Transverse colon (tissue), 4 donors: ENCODE data around the gene THEM5. TPM values are rescaled to one million over a fixed set of nuclear protein-coding genes. Genes with fewer than 3 reads are reported as not detected.

Experiments used
- DNase-seq: peaks from one replicate; pipeline ENCODE4 v3.0.0-alpha.2; 2019
- H3K27ac ChIP-seq, 4 donors: fragments of 200-600 bp; sonication (generic); 2 replicates each; pipeline ENCODE4 v1.5.1; 2016 to 2018; ENCODE audit warnings: inconsistent platforms in 4 of 4
- H3K27me3 ChIP-seq: fragments of 200-600 bp; sonication (generic); 2 replicates; pipeline ENCODE4 v1.5.1; 2017; ENCODE audit warnings: inconsistent platforms
- H3K36me3 ChIP-seq, 4 donors: fragments of 200-600 bp; sonication (generic); 2 replicates each; pipeline ENCODE4 v1.5.1; 2017 to 2019; ENCODE audit warnings: inconsistent platforms in 4 of 4
- H3K4me1 ChIP-seq, 4 donors: fragments of 200-600 bp; sonication (generic); 2 replicates each; pipeline ENCODE4 v1.5.1; 2017 to 2020; ENCODE audit warnings: inconsistent platforms in 4 of 4
- H3K4me3 ChIP-seq, 4 donors: fragments of 200-600 bp; sonication (generic); 1 replicate in 1 of 4; 2 replicates in 3 of 4; pipeline versions ENCODE4 v1.5.1 to v1.6.1; 2017 to 2019; ENCODE audit warnings: inconsistent platforms in 4 of 4
- H3K9me3 ChIP-seq, 2 donors: fragments of 200-600 bp; sonication (generic); 2 replicates each; pipeline ENCODE4 v1.5.1; 2017 to 2019; ENCODE audit warnings: inconsistent platforms in 2 of 2
- CTCF ChIP-seq, 5 experiments: fragments of 200-600 bp in 3 of 5; fragments of 450-650 bp in 2 of 5; sonication (generic) in 3 of 5; IDR thresholded peaks; 1 replicate in 2 of 5; 2 replicates in 3 of 5; pipeline ENCODE4 v1.5.1; 2016 to 2017; ENCODE audit warnings: antibody characterized with exemption in 5 of 5, inconsistent platforms in 3 of 5, mild to moderate bottlenecking in 2 of 5, moderate library complexity in 1 of 5
- EP300 ChIP-seq: sonication (generic); formaldehyde crosslinking; IDR thresholded peaks from one replicate; pipeline ENCODE4 v1.6.1; 2017; ENCODE audit warnings: antibody characterized with exemption, low read depth
- POLR2A ChIP-seq: fragments of 450-650 bp; IDR thresholded peaks from one replicate; pipeline ENCODE4 v1.6.1; 2016; ENCODE audit warnings: antibody characterized with exemption, mild to moderate bottlenecking, moderate library complexity
- POLR2AphosphoS5 ChIP-seq, 3 donors: sonication (generic); formaldehyde crosslinking; IDR thresholded peaks; one replicate each; pipeline ENCODE4 v1.6.1; 2016; ENCODE audit warnings: antibody characterized with exemption in 3 of 3
- WGBS, 2 donors: methylation state at CpG; one replicate each; pipeline ENCODE4 v1.1.5; 2018; ENCODE audit warnings: low coverage in 1 of 2; 5-methylcytosine and 5-hydroxymethylcytosine counted together
- in situ Hi-C, 4 donors: fragments of 200-750 bp; cut with MboI; loops; one replicate each; pipeline versions ENCODE4 v1.15.0 to v1.15.1; 2017; ENCODE audit warnings: low sequenced_read_pairs in 3 of 4, low pct_ligation_motif_present in 1 of 4, low pct_unique_long_range_greater_than_20kb in 1 of 4
- intact Hi-C: fragments of 100-400 bp; cut with DNase I; formaldehyde crosslinking; loops from one replicate; pipeline ENCODE4 v1.15.1; 2023; ENCODE audit warnings: low total_unique reads
- small RNA-seq, 4 donors: library from RNA; depleted of rRNA; stranded (forward); fragments of <200 nt; gene quantifications; one replicate each; pipeline ENCODE3, GENCODE V24; 2016
- total RNA-seq, 4 donors: library from RNA; depleted of rRNA; stranded (reverse); fragments of >200 nt; gene quantifications; one replicate each; pipeline ENCODE4 v1.1.0, GENCODE V29; 2016

THEM5 gene
- total RNA-seq, 4 donors from 2014 or later, result not detected

GRCh38 chr1:151799179-151800022 lies 54.1 kb downstream of the THEM5 start:
- intact Hi-C loops, result no loop called here
- Histone ChIP-seq H3K36me3 (no peaks in the 10 kb centered on the region), H3K4me1 (no peaks in the 10 kb centered on the region), H3K9me3 (no peaks in the 10 kb centered on the region), H3K4me3 (no peak overlapping the region), H3K27ac (no peak overlapping the region), H3K27me3 (peaks cover 3% of the 10 kb centered on the region)
- DNase-seq, result no peak
- no peak for TF ChIP-seq POLR2AphosphoS5 (IDR thresholded peaks at IDR 0.05)
- TF ChIP-seq EP300, result no peak
- no peak for TF ChIP-seq CTCF (IDR thresholded peaks at IDR 0.05)
- TF ChIP-seq POLR2A, result no peak
- WGBS, 2 donors, result 70 to 80% methylated on average over 2 to 9 of the region's 9 CpGs
- in situ Hi-C loops, result no loop called here

GRCh38 chr1:151798571-151798970 lies 54.9 kb downstream of the THEM5 start:
- Histone ChIP-seq H3K27me3 (peaks cover 3% of the 10 kb centered on the region), H3K9me3 (no peaks in the 10 kb centered on the region), H3K36me3 (no peaks in the 10 kb centered on the region), H3K4me1 (no peaks in the 10 kb centered on the region), H3K4me3 (no peak overlapping the region), H3K27ac (no peak overlapping the region)
- intact Hi-C loops, result no loop called here
- in situ Hi-C loops, result no loop called here
- TF ChIP-seq CTCF (IDR thresholded peaks at IDR 0.05), result no peak
- no peak for TF ChIP-seq EP300
- no peak for TF ChIP-seq POLR2A
- TF ChIP-seq POLR2AphosphoS5 (IDR thresholded peaks at IDR 0.05), result no peak
- 90 to 97% methylated on average over 2 to 5 of the region's 5 CpGs for WGBS, 2 donors
- DNase-seq, result no peak

Small RNAs within 50 kb of the gene (small RNA-seq; reads per million reads assigned to genes)
- gene RF00019, result 0 reads per million in 4 donors

Other genes with a start within 250 kb of the THEM5 start
- 10 to 100 TPM; 11.5 to 37.0 (median 24.6) TPM for gene SNX27, start 241.7 kb downstream of the THEM5 start, total RNA-seq
- gene CELF3, start 136.9 kb downstream of the THEM5 start, total RNA-seq, result 1 to 10 TPM in 3 of 4 donors, not detected in 1; 1.3 to 2.7 (median 1.6) TPM
- gene RIIAD1, start 132.2 kb downstream of the THEM5 start, total RNA-seq, result not detected
- gene MRPL9, start 90.2 kb downstream of the THEM5 start, total RNA-seq, result 100 to 1,000 TPM in 1 of 4 donors, 10 to 100 TPM in 3; 20.2 to 138 (median 40.1) TPM
- gene TDRKH, start 63.2 kb downstream of the THEM5 start, total RNA-seq, result 1 to 10 TPM in 3 of 4 donors, under 1 TPM in 1; 0.80 to 5.4 (median 4.0) TPM
- under 1 TPM in 2 of 4 donors, not detected in 2; 0.14 to 0.48 TPM for gene LINGO4, start 48.3 kb downstream of the THEM5 start, total RNA-seq
- 10 to 100 TPM in 3 of 4 donors, 1 to 10 TPM in 1; 3.4 to 34.3 (median 32.0) TPM for gene RORC, start 21.9 kb downstream of the THEM5 start, total RNA-seq
- gene C2CD4D, start 13.9 kb downstream of the THEM5 start, total RNA-seq, result not detected
- 10 to 100 TPM in 2 of 4 donors, 1 to 10 TPM in 2; 4.6 to 21.8 (median 9.5) TPM for gene THEM4, start 55.8 kb upstream of the THEM5 start, total RNA-seq
- 100 to 1,000 TPM in 3 of 4 donors, 10 to 100 TPM in 1; 59.1 to 289 (median 251) TPM for gene S100A10, start 140.1 kb upstream of the THEM5 start, total RNA-seq
- 100 to 1,000 TPM in 1 of 4 donors, 10 to 100 TPM in 3; 35.6 to 108 (median 54.8) TPM for gene S100A11, start 183.3 kb upstream of the THEM5 start, total RNA-seq
- not detected for gene TCHHL1, start 235.4 kb upstream of the THEM5 start, total RNA-seq